Panc1 (cell line): Measurements from ENCODE around the gene ZNF398. TPM values are rescaled to one million over a fixed set of nuclear protein-coding genes. Genes with fewer than 3 reads are reported as not detected.

Experiments used
- ATAC-seq: fragments of 200-7000 bp; cut with Tn5 transposase; 2 replicates; pipeline ENCODE4 v1.9.1; 2020; ENCODE audit warnings: mild to moderate bottlenecking, moderate library complexity
- BruUV-seq: library from RNA; stranded (reverse); fragments of 400-500 nt; replicated peaks from 2 replicates; lab custom pipeline; 2021; lab: Mats Ljungman, UMichigan
- CTCF ChIA-PET: fragments of 300-600 bp; sonication (Branson Sonifier 250); formaldehyde crosslinking; loops from one replicate; lab custom pipeline; 2022; ENCODE audit warnings: antibody characterized with exemption; lab: Charles Lee
- POLR2A ChIA-PET: fragments of 300-600 bp; sonication (Branson Sonifier 250); formaldehyde crosslinking; loops from one replicate; lab custom pipeline; 2022; ENCODE audit warnings: antibody characterized with exemption; lab: Charles Lee
- DNase-seq: peaks from one replicate; pipeline ENCODE4 v3.0.0-alpha.2; 2010; ENCODE audit warnings: low read depth, low spot score
- H3K27ac ChIP-seq: 2 replicates; pipeline ENCODE4 v1.5.1; 2011; ENCODE audit warnings: mild to moderate bottlenecking, low read length, inconsistent platforms
- H3K27me3 ChIP-seq: fragments of 200-500 bp; sonication (Bioruptor generic); 2 replicates; pipeline ENCODE4 v1.6.0; 2014; ENCODE audit warnings: low read length, inconsistent platforms; ENCODE audit not compliant: control insufficient read depth, insufficient read depth
- H3K36me3 ChIP-seq: fragments of 200-500 bp; sonication (Bioruptor generic); 2 replicates; pipeline ENCODE4 v1.5.1; 2014; ENCODE audit warnings: inconsistent platforms, mild to moderate bottlenecking, low read length, moderate library complexity; ENCODE audit not compliant: control insufficient read depth, insufficient read depth
- H3K4me1 ChIP-seq: 2 replicates; pipeline ENCODE4 v1.5.1; 2011; ENCODE audit warnings: inconsistent platforms, mild to moderate bottlenecking, low read length, moderate library complexity; ENCODE audit not compliant: control insufficient read depth, insufficient read depth
- H3K4me3 ChIP-seq, 2 experiments: 2 replicates each; pipeline ENCODE4 v1.5.1; 2011 to 2012; ENCODE audit warnings: low read depth in 2 of 2, low read length in 2 of 2, mild to moderate bottlenecking in 2 of 2, inconsistent platforms in 1 of 2, moderate library complexity in 1 of 2
- H3K9me3 ChIP-seq: fragments of 200-500 bp; sonication (Bioruptor generic); 2 replicates; pipeline ENCODE4 v1.5.1; 2014; ENCODE audit warnings: low read depth, mild to moderate bottlenecking, inconsistent platforms, low read length, moderate library complexity; ENCODE audit not compliant: control insufficient read depth, insufficient read depth
- CTCF ChIP-seq: fragments of 450-650 bp; IDR thresholded peaks from 2 replicates; pipeline ENCODE4 v1.5.1; 2017; ENCODE audit warnings: mild to moderate bottlenecking
- POLR2AphosphoS5 ChIP-seq: IDR thresholded peaks from 2 replicates; pipeline ENCODE4 v1.6.1; 2012; ENCODE audit warnings: mild to moderate bottlenecking, low read depth, low read length, moderate library complexity
- SIN3A ChIP-seq: IDR thresholded peaks from 2 replicates; pipeline ENCODE4 v1.6.1; 2012; ENCODE audit warnings: low read depth, mild to moderate bottlenecking, low read length, moderate library complexity, borderline replicate concordance; ENCODE audit not compliant: insufficient read depth
- TCF7L2 ChIP-seq: IDR thresholded peaks from 2 replicates; pipeline ENCODE4 v1.6.1; 2011; ENCODE audit warnings: mild to moderate bottlenecking, low read depth, low read length, inconsistent platforms
- in situ Hi-C: cut with HindIII; loops from 2 replicates; pipeline ENCODE4 v1.10.0; 2016; ENCODE audit warnings: low sequenced_read_pairs, low pct_unique_long_range_greater_than_20kb
- intact Hi-C: fragments of 100-400 bp; cut with micrococcal nuclease; formaldehyde crosslinking; loops from one replicate; pipeline ENCODE4 v1.10.0; 2022; ENCODE audit not compliant: unreplicated experiment
- total RNA-seq: library from RNA; stranded (reverse); gene quantifications from one replicate; pipeline ENCODE4 v1.2.1, GENCODE V29; 2021; ENCODE audit not compliant: unreplicated experiment
- TF ChIP-seq, protein P1 (sequence below), 2 experiments: IDR thresholded peaks; 2 replicates each; pipeline ENCODE4 v1.6.1; 2011 to 2012; ENCODE audit warnings: low read depth in 2 of 2, control low read depth in 1 of 2, low read length in 1 of 2, mild to moderate bottlenecking in 1 of 2, moderate library complexity in 1 of 2; ENCODE audit not compliant: insufficient read depth in 1 of 2

The ZNF398 gene
- total RNA-seq, 1 experiment from 2014 or later: 14.1 TPM

GRCh38 chr7:149202831-149203231, 55.6 kb downstream of the ZNF398 start:
- ChIA-PET POLR2A (interaction anchor here (0.6 kb wide), 1 partner anchor 67 kb away, joined by 3 read pairs; no protein-coding TSS in a partner anchor), CTCF (no interaction called here)
- Histone ChIP-seq H3K27ac (no peak overlapping the region), H3K4me1 (no peaks in the 10 kb centered on the region), H3K27me3 (no peaks in the 10 kb centered on the region), H3K4me3 (no peak overlapping the region), H3K9me3 (no peaks in the 10 kb centered on the region), H3K36me3 (peaks cover 19% of the 10 kb centered on the region)
- TF ChIP-seq POLR2AphosphoS5: no peak
- no peak for TF ChIP-seq SIN3A
- TF ChIP-seq, protein P1, sequence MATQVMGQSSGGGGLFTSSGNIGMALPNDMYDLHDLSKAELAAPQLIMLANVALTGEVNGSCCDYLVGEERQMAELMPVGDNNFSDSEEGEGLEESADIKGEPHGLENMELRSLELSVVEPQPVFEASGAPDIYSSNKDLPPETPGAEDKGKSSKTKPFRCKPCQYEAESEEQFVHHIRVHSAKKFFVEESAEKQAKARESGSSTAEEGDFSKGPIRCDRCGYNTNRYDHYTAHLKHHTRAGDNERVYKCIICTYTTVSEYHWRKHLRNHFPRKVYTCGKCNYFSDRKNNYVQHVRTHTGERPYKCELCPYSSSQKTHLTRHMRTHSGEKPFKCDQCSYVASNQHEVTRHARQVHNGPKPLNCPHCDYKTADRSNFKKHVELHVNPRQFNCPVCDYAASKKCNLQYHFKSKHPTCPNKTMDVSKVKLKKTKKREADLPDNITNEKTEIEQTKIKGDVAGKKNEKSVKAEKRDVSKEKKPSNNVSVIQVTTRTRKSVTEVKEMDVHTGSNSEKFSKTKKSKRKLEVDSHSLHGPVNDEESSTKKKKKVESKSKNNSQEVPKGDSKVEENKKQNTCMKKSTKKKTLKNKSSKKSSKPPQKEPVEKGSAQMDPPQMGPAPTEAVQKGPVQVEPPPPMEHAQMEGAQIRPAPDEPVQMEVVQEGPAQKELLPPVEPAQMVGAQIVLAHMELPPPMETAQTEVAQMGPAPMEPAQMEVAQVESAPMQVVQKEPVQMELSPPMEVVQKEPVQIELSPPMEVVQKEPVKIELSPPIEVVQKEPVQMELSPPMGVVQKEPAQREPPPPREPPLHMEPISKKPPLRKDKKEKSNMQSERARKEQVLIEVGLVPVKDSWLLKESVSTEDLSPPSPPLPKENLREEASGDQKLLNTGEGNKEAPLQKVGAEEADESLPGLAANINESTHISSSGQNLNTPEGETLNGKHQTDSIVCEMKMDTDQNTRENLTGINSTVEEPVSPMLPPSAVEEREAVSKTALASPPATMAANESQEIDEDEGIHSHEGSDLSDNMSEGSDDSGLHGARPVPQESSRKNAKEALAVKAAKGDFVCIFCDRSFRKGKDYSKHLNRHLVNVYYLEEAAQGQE (IDR thresholded peaks at IDR 0.05; ENCODE audit: insufficient read depth in 1 of 2, low read depth in 2 of 2, low read length in 1 of 2): no peak
- no peak for TF ChIP-seq CTCF
- no peak for TF ChIP-seq TCF7L2
- ATAC-seq: no peak
- in situ Hi-C loops: no loop called here
- intact Hi-C loops: no loop called here
- DNase-seq: no peak
- no TSS peak for BruUV-seq

GRCh38 chr7:149205690-149206381, 58.6 kb downstream of the ZNF398 start:
- DNase-seq (no peak), ATAC-seq (no peak)
- no TSS peak for BruUV-seq
- H3K4me3 ChIP-seq: no peak overlapping the region
- no peaks in the 10 kb centered on the region for H3K9me3 ChIP-seq
- intact Hi-C loops (no loop called here), in situ Hi-C loops (no loop called here)
- peaks cover 16% of the 10 kb centered on the region for H3K36me3 ChIP-seq
- TF ChIP-seq TCF7L2 (no peak), POLR2AphosphoS5 (no peak), SIN3A (no peak), CTCF (no peak)
- TF ChIP-seq, protein P1 (IDR thresholded peaks at IDR 0.05; ENCODE audit: insufficient read depth in 1 of 2, low read depth in 2 of 2, low read length in 1 of 2): no peak
- H3K27me3 ChIP-seq: no peaks in the 10 kb centered on the region
- H3K4me1 ChIP-seq: no peaks in the 10 kb centered on the region
- CTCF ChIA-PET: no interaction called here
- POLR2A ChIA-PET: no interaction called here
- H3K27ac ChIP-seq: no peak overlapping the region
